Dedifferentiated amniotic fluid mesenchymal stem cell (primary cell): ENCODE measurements around the gene OR6V1.
A peak's percentile ranks its signal among the peaks of the same experiment; 100 is the strongest.
"Not testable (repeated sequence)": the region's sequence is repeated elsewhere in the genome, so short reads cannot be mapped to it uniquely, and the experiment has no call there.

Experiments
- DNase-seq: peaks from one replicate; pipeline ENCODE4 v3.0.0-alpha.2; 2016; ENCODE audit errors: extremely low spot score

Gene OR6V1

DNA sequence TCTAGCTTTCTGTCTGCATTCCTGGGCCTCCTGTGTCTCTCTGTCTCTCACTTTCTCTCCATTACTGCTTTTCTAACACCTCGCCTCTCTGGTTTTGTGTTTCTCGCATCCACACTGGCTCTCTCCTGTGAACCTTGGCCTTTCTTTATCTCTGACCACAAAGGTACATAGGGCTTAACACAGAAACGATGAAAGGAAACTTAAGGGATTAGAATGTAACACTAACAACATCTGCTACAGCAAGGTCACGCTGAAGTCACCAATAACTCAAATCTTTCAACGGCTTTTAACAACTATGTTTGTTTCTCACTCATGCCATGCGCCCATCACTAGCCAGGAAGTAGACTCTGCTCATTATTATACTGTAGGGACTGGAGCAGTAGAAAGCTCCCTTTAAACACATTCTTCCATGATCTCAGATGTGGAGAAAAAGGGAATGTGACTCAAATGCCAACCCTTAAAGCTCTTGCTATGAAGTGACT lies 9.3 kb upstream of the OR6V1 start:
- peak; percentile 46 for DNase-seq

- peak; percentile 65 for DNase-seq
Measured at GRCh38 chr7:143043391-143043790, 8.8 kb upstream of the OR6V1 start.

DNA sequence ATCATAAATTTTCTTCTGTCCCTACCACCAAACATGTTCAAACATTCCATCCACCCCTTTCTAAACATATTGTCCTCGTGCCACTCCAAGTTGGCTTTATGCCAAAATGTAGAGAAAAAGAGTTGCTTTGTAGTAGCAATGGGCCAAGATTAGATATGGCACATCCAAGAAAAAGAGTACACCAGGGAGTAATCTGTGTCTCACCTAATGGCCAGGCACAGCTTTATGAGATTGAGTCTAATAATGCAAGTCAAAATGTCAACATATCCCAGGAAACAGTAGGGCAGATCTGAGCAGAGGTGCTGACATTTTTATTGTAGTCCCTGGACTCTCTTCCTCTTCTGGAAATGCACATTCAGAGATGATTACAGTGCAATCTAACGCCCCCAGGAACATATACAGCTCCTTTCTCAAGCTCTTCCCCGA lies 5.7 kb upstream of the OR6V1 start:
- no peak for DNase-seq

GRCh38 chr7:143047326-143047725 lies 4.8 kb upstream of the OR6V1 start:
- no peak for DNase-seq

DNA sequence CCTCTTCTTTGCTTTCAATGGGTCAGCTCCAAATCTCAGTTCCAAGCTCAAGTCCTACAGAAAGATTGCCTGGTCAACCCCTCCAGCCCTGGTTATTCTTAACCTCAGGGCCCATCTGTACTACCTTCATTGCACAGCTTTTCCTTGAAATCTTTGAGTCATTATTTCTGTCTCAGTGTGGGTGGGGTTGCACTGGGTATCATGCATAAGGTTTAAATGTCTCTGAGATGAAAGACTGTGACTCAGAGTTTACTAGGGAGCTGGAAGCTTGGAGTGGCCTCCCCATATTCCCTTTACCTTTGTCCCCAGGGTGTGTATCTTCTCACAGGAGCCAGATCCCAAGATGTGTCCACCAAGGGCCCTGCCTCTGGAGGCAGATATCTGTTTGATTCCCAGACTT lies 3.3 kb upstream of the OR6V1 start:
- no peak for DNase-seq

GRCh38 chr7:143049362-143049761 lies 2.8 kb upstream of the OR6V1 start:
- no peak for DNase-seq

- DNase-seq, result no peak
Measured at GRCh38 chr7:143050931-143051330, 1.2 kb upstream of the OR6V1 start.

GRCh38 chr7:143054621-143055020 lies 2.5 kb downstream of the OR6V1 start:
- no peak for DNase-seq

DNA sequence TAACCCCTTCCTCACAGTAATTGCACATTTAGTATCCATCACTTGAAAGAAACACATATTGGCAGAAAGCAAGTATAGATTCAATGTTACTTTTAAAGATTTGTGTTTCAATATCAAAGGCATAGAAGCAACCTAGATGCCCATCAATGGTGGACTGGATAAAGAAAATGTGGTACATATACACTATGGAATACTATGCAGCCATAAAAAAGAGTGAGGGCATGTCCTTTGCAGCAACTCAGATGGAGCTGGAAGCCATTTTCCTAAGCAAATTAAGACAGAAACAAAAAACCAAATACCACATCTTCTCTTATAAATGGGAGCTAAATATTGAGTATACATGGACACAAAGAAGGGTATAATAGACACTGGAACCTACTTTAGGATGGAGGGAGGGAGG lies 3.6 kb downstream of the OR6V1 start:
- DNase-seq, result no peak

- no peak for DNase-seq
Measured at GRCh38 chr7:143063741-143064140, 11.6 kb downstream of the OR6V1 start.

DNA sequence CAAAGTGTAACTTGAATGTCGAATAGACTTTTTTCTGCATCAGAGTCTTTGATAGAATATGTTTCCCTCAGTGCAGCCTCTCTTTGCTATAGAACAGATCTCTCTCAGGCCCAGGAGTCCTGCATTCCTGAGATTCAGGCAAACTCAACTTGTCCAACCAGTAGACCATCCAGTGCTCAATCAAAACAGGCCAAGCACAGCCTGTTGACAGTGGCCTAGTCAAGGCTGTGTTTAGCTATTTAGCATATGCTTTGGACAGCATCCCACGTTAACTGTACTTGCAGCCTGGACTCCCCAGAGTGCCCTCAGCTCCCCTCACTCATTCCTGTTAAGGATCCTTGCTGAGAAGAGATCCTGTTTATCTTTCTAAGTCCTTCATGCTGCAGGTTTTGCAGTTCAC lies 16.3 kb downstream of the OR6V1 start:
- no peak for DNase-seq

- DNase-seq, result no peak
Measured at GRCh38 chr7:143069912-143070500, 17.9 kb downstream of the OR6V1 start.

DNA sequence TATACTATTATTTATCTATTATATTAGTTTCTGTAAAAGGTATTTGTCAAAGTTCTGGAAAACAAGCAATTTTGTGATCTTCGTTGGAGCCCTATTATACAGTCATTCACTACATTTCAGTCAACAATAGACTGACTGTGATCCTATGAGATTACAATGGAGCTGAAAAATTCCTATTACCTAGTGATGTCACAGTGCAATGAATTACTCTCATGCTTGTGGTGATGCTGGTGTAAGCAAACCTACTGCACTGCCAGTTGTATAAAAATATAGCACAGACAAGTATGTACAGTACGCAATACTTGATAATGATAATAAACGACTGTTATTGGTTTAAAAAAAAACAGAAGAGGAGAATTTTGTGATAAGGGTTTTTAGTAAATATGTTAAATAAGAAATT lies 21.4 kb downstream of the OR6V1 start:
- DNase-seq, result no peak

- no peak for DNase-seq
Measured at GRCh38 chr7:143074141-143074540, 22.0 kb downstream of the OR6V1 start.

DNA sequence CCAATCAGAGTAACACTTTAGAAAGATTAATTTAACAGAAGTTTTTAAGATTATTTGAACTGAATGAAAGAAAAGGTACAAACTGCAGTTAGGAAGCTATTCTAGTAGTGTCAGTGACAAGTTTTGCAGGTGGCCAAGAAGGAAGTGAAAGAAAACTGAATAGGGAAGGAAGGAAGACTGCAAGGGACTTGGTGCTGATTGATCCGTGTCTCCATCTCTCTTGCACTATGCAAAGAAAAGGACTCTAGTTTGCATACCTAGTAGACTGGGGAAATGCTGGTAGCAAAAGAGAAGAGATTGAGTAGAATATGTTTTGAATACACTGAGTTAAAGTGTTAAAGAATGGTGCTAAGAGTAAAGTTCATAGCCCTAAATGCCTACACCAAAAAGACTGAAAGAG lies 33.0 kb downstream of the OR6V1 start:
- DNase-seq, result no peak

DNA sequence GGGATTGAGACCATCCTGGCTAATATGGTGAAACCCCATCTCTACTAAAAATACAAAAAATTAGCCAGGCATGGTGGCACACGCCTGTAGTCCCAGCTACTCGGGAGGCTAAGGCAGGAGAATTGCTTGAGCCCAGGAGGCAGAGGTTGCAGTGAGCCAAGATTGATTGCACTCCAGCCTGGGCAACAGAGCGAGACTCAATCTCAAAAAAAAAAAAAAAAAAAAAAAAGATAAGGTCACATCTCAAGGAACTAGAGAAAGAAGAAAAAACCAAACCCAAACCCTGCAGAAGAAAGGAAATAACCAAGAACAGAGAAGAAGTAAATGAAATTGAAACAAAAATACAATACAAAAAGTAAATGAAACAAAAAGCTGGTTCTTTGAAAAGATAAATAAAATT lies 33.5 kb downstream of the OR6V1 start:
- DNase-seq, result not testable (repeated sequence)

DNA sequence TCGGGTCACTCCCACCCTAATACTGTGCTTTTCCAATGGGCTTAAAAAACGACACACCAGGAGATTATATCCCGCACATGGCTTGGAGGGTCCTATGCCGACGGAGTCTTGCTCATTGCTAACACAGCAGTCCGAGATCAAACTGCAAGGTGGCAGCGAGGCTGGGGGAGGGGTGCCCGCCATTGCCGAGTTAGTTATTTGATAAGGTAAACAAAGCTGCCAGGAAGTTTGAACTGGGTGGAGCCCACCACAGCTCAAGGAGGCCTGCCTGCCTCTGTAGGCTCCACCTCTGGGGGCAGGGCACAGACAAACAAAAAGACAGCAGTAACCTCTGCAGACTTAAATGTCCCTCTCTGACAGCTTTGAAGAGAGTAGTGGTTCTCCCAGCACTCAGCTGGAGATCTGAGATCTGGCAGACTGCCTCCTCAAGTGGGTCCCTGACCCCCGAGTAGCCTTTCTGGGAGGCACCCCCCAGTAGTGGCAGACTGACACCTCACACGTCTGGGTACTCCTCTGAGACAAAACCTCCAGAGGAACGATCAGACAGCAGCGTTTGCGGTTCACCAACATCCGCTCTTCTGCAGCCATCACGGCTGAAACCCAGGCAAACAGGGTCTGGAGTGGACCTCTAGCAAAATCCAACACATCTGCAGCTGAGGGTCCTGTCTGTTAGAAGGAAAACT lies 36.5 kb downstream of the OR6V1 start:
- DNase-seq, result not testable (repeated sequence)

DNA sequence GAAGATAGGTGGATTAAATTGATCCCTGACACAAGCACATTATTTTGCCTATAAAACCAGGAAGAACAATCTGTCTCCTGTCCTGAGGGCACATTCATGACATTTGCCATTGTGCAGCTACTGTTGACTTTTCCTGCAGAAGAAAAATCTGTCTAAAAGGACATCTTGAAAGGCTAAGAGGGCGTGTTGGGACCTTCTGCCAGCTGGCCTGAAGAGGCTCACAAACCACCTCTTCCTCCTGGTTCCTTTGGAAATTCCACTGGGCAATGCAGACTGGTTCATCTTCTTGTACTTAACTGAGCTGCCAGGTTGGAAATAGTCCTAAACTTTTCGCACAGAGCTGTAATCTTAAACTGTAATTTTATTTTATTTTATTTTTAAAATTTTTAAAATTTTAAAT lies 44.0 kb downstream of the OR6V1 start:
- DNase-seq, result no peak

GRCh38 chr7:143099579-143099978 lies 47.4 kb downstream of the OR6V1 start:
- not testable (repeated sequence) for DNase-seq
